Body of pancreas (tissue), 4 donors: ENCODE data around the gene CARD6.
"Not testable (repeated sequence)": the region's sequence is repeated elsewhere in the genome, so short reads cannot be mapped to it uniquely, and the experiment has no call there.

Experiments
- CTCF ChIP-seq, 7 experiments: fragments of 450-650 bp in 4 of 7; fragments of 200-600 bp in 3 of 7; sonication (generic) in 3 of 7; IDR thresholded peaks; one replicate each; pipeline ENCODE4 v1.5.1; 2016 to 2019; ENCODE audit warnings: antibody characterized with exemption in 7 of 7
- POLR2A ChIP-seq, 3 donors: fragments of 450-650 bp; IDR thresholded peaks; one replicate each; pipeline ENCODE4 v1.6.1; 2016; ENCODE audit warnings: antibody characterized with exemption in 3 of 3, mild to moderate bottlenecking in 2 of 3

- not testable (repeated sequence) for TF ChIP-seq CTCF, POLR2A (IDR thresholded peaks at IDR 0.05)
These were observed 41.9 kb downstream of the CARD6 start for GRCh38 chr5:40883051-40883450.
